ENCODE data around the gene FYCO1. TPM values are rescaled to one million over a fixed set of nuclear protein-coding genes. Genes with fewer than 3 reads are reported as not detected.

Gene FYCO1
- total and polyA plus RNA-seq, 10 of the 15 experiments (the other 5 are each of a cell fraction or from before 2014, with no cell fraction given) = 1.5 to 8.4 (median 6.5) TPM

- TF ChIP-seq, protein P1, sequence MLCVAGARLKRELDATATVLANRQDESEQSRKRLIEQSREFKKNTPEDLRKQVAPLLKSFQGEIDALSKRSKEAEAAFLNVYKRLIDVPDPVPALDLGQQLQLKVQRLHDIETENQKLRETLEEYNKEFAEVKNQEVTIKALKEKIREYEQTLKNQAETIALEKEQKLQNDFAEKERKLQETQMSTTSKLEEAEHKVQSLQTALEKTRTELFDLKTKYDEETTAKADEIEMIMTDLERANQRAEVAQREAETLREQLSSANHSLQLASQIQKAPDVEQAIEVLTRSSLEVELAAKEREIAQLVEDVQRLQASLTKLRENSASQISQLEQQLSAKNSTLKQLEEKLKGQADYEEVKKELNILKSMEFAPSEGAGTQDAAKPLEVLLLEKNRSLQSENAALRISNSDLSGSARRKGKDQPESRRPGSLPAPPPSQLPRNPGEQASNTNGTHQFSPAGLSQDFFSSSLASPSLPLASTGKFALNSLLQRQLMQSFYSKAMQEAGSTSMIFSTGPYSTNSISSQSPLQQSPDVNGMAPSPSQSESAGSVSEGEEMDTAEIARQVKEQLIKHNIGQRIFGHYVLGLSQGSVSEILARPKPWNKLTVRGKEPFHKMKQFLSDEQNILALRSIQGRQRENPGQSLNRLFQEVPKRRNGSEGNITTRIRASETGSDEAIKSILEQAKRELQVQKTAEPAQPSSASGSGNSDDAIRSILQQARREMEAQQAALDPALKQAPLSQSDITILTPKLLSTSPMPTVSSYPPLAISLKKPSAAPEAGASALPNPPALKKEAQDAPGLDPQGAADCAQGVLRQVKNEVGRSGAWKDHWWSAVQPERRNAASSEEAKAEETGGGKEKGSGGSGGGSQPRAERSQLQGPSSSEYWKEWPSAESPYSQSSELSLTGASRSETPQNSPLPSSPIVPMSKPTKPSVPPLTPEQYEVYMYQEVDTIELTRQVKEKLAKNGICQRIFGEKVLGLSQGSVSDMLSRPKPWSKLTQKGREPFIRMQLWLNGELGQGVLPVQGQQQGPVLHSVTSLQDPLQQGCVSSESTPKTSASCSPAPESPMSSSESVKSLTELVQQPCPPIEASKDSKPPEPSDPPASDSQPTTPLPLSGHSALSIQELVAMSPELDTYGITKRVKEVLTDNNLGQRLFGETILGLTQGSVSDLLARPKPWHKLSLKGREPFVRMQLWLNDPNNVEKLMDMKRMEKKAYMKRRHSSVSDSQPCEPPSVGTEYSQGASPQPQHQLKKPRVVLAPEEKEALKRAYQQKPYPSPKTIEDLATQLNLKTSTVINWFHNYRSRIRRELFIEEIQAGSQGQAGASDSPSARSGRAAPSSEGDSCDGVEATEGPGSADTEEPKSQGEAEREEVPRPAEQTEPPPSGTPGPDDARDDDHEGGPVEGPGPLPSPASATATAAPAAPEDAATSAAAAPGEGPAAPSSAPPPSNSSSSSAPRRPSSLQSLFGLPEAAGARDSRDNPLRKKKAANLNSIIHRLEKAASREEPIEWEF (IDR thresholded peaks at IDR 0.05; ENCODE audit: insufficient replicate concordance, low read depth, low read length) = peak; percentile 97
- TF ChIP-seq POLR2A (IDR thresholded peaks at IDR 0.05; ENCODE audit: low read depth, low read length) = peak; percentile 54; the same call in 1 of the 2 replicates
- TF ChIP-seq, protein P2, sequence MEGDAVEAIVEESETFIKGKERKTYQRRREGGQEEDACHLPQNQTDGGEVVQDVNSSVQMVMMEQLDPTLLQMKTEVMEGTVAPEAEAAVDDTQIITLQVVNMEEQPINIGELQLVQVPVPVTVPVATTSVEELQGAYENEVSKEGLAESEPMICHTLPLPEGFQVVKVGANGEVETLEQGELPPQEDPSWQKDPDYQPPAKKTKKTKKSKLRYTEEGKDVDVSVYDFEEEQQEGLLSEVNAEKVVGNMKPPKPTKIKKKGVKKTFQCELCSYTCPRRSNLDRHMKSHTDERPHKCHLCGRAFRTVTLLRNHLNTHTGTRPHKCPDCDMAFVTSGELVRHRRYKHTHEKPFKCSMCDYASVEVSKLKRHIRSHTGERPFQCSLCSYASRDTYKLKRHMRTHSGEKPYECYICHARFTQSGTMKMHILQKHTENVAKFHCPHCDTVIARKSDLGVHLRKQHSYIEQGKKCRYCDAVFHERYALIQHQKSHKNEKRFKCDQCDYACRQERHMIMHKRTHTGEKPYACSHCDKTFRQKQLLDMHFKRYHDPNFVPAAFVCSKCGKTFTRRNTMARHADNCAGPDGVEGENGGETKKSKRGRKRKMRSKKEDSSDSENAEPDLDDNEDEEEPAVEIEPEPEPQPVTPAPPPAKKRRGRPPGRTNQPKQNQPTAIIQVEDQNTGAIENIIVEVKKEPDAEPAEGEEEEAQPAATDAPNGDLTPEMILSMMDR (IDR thresholded peaks at IDR 0.05 in 2 of 3, conservative IDR thresholded peaks at IDR 0.05 in 1 of 3; ENCODE audit: control insufficient read depth in 2 of 3, extremely low read depth in 1 of 3, insufficient read depth in 1 of 3, low read depth in 3 of 3, low read length in 3 of 3) = no peak
- TF ChIP-seq ATF2 (IDR thresholded peaks at IDR 0.05; ENCODE audit: low read length) = peak; percentile 100
- TF ChIP-seq YBX1 (IDR thresholded peaks at IDR 0.05) = no peak
- TF ChIP-seq TCF7 (IDR thresholded peaks at IDR 0.05; ENCODE audit: borderline replicate concordance) = peak; percentile 93
- peak; percentile 83 for TF ChIP-seq IKZF1 (conservative IDR thresholded peaks at IDR 0.05)
- TF ChIP-seq, protein P3, sequence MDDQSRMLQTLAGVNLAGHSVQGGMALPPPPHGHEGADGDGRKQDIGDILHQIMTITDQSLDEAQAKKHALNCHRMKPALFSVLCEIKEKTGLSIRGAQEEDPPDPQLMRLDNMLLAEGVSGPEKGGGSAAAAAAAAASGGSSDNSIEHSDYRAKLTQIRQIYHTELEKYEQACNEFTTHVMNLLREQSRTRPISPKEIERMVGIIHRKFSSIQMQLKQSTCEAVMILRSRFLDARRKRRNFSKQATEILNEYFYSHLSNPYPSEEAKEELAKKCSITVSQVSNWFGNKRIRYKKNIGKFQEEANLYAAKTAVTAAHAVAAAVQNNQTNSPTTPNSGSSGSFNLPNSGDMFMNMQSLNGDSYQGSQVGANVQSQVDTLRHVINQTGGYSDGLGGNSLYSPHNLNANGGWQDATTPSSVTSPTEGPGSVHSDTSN (IDR thresholded peaks at IDR 0.05; ENCODE audit: insufficient replicate concordance, low read depth, low read length) = peak; percentile 7
- TF ChIP-seq, protein P4, sequence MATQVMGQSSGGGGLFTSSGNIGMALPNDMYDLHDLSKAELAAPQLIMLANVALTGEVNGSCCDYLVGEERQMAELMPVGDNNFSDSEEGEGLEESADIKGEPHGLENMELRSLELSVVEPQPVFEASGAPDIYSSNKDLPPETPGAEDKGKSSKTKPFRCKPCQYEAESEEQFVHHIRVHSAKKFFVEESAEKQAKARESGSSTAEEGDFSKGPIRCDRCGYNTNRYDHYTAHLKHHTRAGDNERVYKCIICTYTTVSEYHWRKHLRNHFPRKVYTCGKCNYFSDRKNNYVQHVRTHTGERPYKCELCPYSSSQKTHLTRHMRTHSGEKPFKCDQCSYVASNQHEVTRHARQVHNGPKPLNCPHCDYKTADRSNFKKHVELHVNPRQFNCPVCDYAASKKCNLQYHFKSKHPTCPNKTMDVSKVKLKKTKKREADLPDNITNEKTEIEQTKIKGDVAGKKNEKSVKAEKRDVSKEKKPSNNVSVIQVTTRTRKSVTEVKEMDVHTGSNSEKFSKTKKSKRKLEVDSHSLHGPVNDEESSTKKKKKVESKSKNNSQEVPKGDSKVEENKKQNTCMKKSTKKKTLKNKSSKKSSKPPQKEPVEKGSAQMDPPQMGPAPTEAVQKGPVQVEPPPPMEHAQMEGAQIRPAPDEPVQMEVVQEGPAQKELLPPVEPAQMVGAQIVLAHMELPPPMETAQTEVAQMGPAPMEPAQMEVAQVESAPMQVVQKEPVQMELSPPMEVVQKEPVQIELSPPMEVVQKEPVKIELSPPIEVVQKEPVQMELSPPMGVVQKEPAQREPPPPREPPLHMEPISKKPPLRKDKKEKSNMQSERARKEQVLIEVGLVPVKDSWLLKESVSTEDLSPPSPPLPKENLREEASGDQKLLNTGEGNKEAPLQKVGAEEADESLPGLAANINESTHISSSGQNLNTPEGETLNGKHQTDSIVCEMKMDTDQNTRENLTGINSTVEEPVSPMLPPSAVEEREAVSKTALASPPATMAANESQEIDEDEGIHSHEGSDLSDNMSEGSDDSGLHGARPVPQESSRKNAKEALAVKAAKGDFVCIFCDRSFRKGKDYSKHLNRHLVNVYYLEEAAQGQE (IDR thresholded peaks at IDR 0.05; ENCODE audit: low read depth, low read length) = no peak
- TF ChIP-seq SP1 (IDR thresholded peaks at IDR 0.05; ENCODE audit: low read depth, low read length) = peak; percentile 52
- peak; percentile 99 for TF ChIP-seq SKIL (IDR thresholded peaks at IDR 0.05; ENCODE audit: low read depth, poor library complexity, severe bottlenecking)
- TF ChIP-seq RELA (IDR thresholded peaks at IDR 0.05; ENCODE audit: borderline replicate concordance, partially characterized antibody) = no peak
Observed at GRCh38 chr3:45915518-45916231, 79.9 kb downstream of the FYCO1 start (continued).

Data from GM12878 (cell line).